WTC11 (cell line): ENCODE data around the gene DYRK3. TPM values are rescaled to one million over a fixed set of nuclear protein-coding genes. Genes with fewer than 3 reads are reported as not detected.
A peak's percentile ranks its signal among the peaks of the same experiment; 100 is the strongest.

Experiments used
- ATAC-seq: fragments of 200-7000 bp; cut with Tn5 transposase; 2 replicates; pipeline ENCODE4 v1.10.0; 2021; ENCODE audit warnings: mild to moderate bottlenecking, moderate library complexity
- CTCF ChIA-PET: fragments of 300-600 bp; sonication (Branson Sonifier 250); formaldehyde crosslinking; loops from one replicate; lab custom pipeline; 2021; ENCODE audit warnings: antibody characterized with exemption; lab: Charles Lee
- POLR2A ChIA-PET: fragments of 350-600 bp; sonication (Branson Sonifier 250); formaldehyde crosslinking; loops from one replicate; lab custom pipeline; 2021; ENCODE audit warnings: antibody characterized with exemption; lab: Charles Lee
- DNase-seq: peaks from one replicate; pipeline ENCODE4 v3.0.0; 2021; ENCODE audit warnings: low spot score
- H3K27ac Mint-ChIP-seq: 2 replicates; pipeline ENCODE4 v1.8.0; 2021; ENCODE audit warnings: mixed read lengths
- H3K27me3 Mint-ChIP-seq: 2 replicates; pipeline ENCODE4 v1.8.0; 2021; ENCODE audit warnings: low read depth, mild to moderate bottlenecking, moderate library complexity, mixed read lengths
- H3K36me3 Mint-ChIP-seq: 2 replicates; pipeline ENCODE4 v1.8.0; 2021; ENCODE audit warnings: mixed read lengths
- H3K4me1 Mint-ChIP-seq: 2 replicates; pipeline ENCODE4 v1.8.0; 2022; ENCODE audit warnings: mixed read lengths
- H3K4me3 Mint-ChIP-seq: 2 replicates; pipeline ENCODE4 v1.8.0; 2021; ENCODE audit warnings: mild to moderate bottlenecking, moderate library complexity, mixed read lengths
- H3K9me3 Mint-ChIP-seq: 2 replicates; pipeline ENCODE4 v1.8.0; 2021; ENCODE audit warnings: mixed read lengths
- ARID4B ChIP-seq: sonication (generic); formaldehyde crosslinking; IDR thresholded peaks from 2 replicates; pipeline ENCODE4 v1.8.0; 2023; ENCODE audit warnings: missing genetic modification reagents, mild to moderate bottlenecking, borderline replicate concordance
- CDX4 ChIP-seq: fragments of 250-450 bp; sonication (Bioruptor Pico); IDR thresholded peaks from 2 replicates; pipeline ENCODE4 v1.9.0; 2021; ENCODE audit warnings: moderate library complexity, mild to moderate bottlenecking, inconsistent platforms, borderline replicate concordance
- CTCF ChIP-seq: fragments of 200-600 bp; IDR thresholded peaks from 2 replicates; pipeline ENCODE4 v1.8.0; 2022; ENCODE audit warnings: antibody characterized with exemption
- ELF4 ChIP-seq: sonication (generic); formaldehyde crosslinking; IDR thresholded peaks from 2 replicates; pipeline ENCODE4 v1.8.1; 2022; ENCODE audit warnings: low read depth, mild to moderate bottlenecking, moderate library complexity, missing genetic modification reagents
- ESRRA ChIP-seq: sonication (generic); formaldehyde crosslinking; IDR thresholded peaks from 2 replicates; pipeline ENCODE4 v1.8.1; 2022; ENCODE audit warnings: mild to moderate bottlenecking, missing genetic modification reagents, borderline replicate concordance
- GTF2I ChIP-seq: fragments of 250-450 bp; sonication (Bioruptor Pico); conservative IDR thresholded peaks from 2 replicates; pipeline ENCODE4 v1.4.0; 2021; ENCODE audit warnings: mild to moderate bottlenecking
- MXD4 ChIP-seq: fragments of 250-450 bp; sonication (Bioruptor Pico); IDR thresholded peaks from 2 replicates; pipeline ENCODE4 v1.8.0; 2021; ENCODE audit warnings: mild to moderate bottlenecking, moderate library complexity, borderline replicate concordance
- MYBL2 ChIP-seq: sonication (generic); formaldehyde crosslinking; IDR thresholded peaks from 2 replicates; pipeline ENCODE4 v1.8.1; 2023; ENCODE audit warnings: mild to moderate bottlenecking, moderate library complexity, missing genetic modification reagents
- NFYB ChIP-seq: sonication (generic); formaldehyde crosslinking; conservative IDR thresholded peaks from 2 replicates; pipeline ENCODE4 v1.8.0; 2022; ENCODE audit warnings: low read depth, missing genetic modification reagents
- SP1 ChIP-seq: sonication (generic); formaldehyde crosslinking; conservative IDR thresholded peaks from 2 replicates; pipeline ENCODE4 v1.8.1; 2022; ENCODE audit warnings: missing genetic modification reagents
- USF2 ChIP-seq: sonication (generic); formaldehyde crosslinking; IDR thresholded peaks from 2 replicates; pipeline ENCODE4 v1.8.1; 2023; ENCODE audit warnings: mild to moderate bottlenecking, missing genetic modification reagents, moderate library complexity
- ZBTB21 ChIP-seq: sonication (generic); formaldehyde crosslinking; IDR thresholded peaks from 2 replicates; pipeline ENCODE4 v1.8.1; 2023; ENCODE audit warnings: mild to moderate bottlenecking, missing genetic modification reagents, borderline replicate concordance
- total RNA-seq: library from RNA; stranded (reverse); gene quantifications from 3 replicates; pipeline ENCODE4 v1.2.3, GENCODE V29; 2021

Gene DYRK3
- total RNA-seq, 1 experiment from 2014 or later = 7.8 TPM

- TF ChIP-seq ESRRA (no peak), SP1 (CRISPR knock-in tag) (no peak), MXD4 (CRISPR knock-in tag) (no peak), ARID4B (CRISPR knock-in tag) (no peak), ELF4 (CRISPR knock-in tag) (no peak), MYBL2 (CRISPR knock-in tag) (no peak)
- TF ChIP-seq, all 79 proteins: peak for 0
- DNase-seq (no peak), ATAC-seq (no peak)
- Mint-ChIP-seq H3K27ac (no peak overlapping the region), H3K36me3 (peaks cover 49% of the 10 kb centered on the region), H3K4me3 (no peak overlapping the region), H3K4me1 (no peaks in the 10 kb centered on the region), H3K9me3 (no peaks in the 10 kb centered on the region), H3K27me3 (no peaks in the 10 kb centered on the region)
- POLR2A ChIA-PET = no interaction called here
- CTCF ChIA-PET = no interaction called here
Measured at GRCh38 chr1:206596319-206596666, 39.0 kb upstream of the DYRK3 start.

- ChIA-PET CTCF (no interaction called here), POLR2A (no interaction called here)
- Mint-ChIP-seq H3K27me3 (no peaks in the 10 kb centered on the region), H3K9me3 (no peaks in the 10 kb centered on the region), H3K4me3 (no peak overlapping the region), H3K27ac (no peak overlapping the region), H3K36me3 (peaks cover 41% of the 10 kb centered on the region), H3K4me1 (no peaks in the 10 kb centered on the region)
- ATAC-seq (no peak), DNase-seq (no peak)
- TF ChIP-seq CDX4 (CRISPR knock-in tag) = no peak
Measured at GRCh38 chr1:206600527-206600926, 34.8 kb upstream of the DYRK3 start.

GRCh38 chr1:206604861-206605260 is 30.5 kb upstream of the DYRK3 start:
- Mint-ChIP-seq H3K4me1 (no peaks in the 10 kb centered on the region), H3K9me3 (no peaks in the 10 kb centered on the region), H3K36me3 (peaks cover 17% of the 10 kb centered on the region), H3K27ac (no peak overlapping the region), H3K27me3 (no peaks in the 10 kb centered on the region), H3K4me3 (no peak overlapping the region)
- CTCF ChIA-PET = interaction anchor here (1.5 kb wide), 1 partner anchor 115 kb away, joined by 3 read pairs; no protein-coding TSS in a partner anchor
- DNase-seq = no peak
- POLR2A ChIA-PET = no interaction called here
- ATAC-seq = no peak
- TF ChIP-seq USF2 (CRISPR knock-in tag) (no peak), NFYB (CRISPR knock-in tag) (no peak), ZBTB21 (no peak)

- ChIA-PET CTCF (no interaction called here), POLR2A (no interaction called here)
- DNase-seq = no peak
- Mint-ChIP-seq H3K27me3 (no peaks in the 10 kb centered on the region), H3K9me3 (no peaks in the 10 kb centered on the region), H3K36me3 (peaks cover 20% of the 10 kb centered on the region), H3K27ac (no peak overlapping the region), H3K4me1 (peaks cover 10% of the 10 kb centered on the region), H3K4me3 (no peak overlapping the region)
- TF ChIP-seq CTCF (0 out of 2 replicates have a peak, but pooled peaks have one; percentile 12), GTF2I (no peak)
- peak; percentile 73 for ATAC-seq
Measured at GRCh38 chr1:206606867-206607266, 28.5 kb upstream of the DYRK3 start.
